22Rv1 (cell line): ENCODE measurements around the gene MTM1.
A peak's percentile ranks its signal among the peaks of the same experiment; 100 is the strongest.

Source experiments
- H3K27ac ChIP-seq: fragments of 450-650 bp; 2 replicates; pipeline ENCODE4 v1.5.1; 2017
- CTCF ChIP-seq: fragments of 450-650 bp; IDR thresholded peaks from 2 replicates; pipeline ENCODE4 v1.5.1; 2017; ENCODE audit warnings: mild to moderate bottlenecking
- ZFX ChIP-seq: fragments of 450-650 bp; IDR thresholded peaks from 2 replicates; pipeline ENCODE4 v1.6.1; 2017; ENCODE audit warnings: antibody characterized with exemption, borderline replicate concordance

Gene MTM1

GRCh38 chrX:150643271-150643670 is 74.8 kb downstream of the MTM1 start:
- peak; percentile 14; the same call in 1 of the 2 replicates for TF ChIP-seq CTCF
- no peak for TF ChIP-seq ZFX
- H3K27ac ChIP-seq: no peak overlapping the region

- TF ChIP-seq CTCF (no peak), ZFX (no peak)
- no peak overlapping the region for H3K27ac ChIP-seq
Measured at GRCh38 chrX:150643958-150644357, 75.5 kb downstream of the MTM1 start.

DNA sequence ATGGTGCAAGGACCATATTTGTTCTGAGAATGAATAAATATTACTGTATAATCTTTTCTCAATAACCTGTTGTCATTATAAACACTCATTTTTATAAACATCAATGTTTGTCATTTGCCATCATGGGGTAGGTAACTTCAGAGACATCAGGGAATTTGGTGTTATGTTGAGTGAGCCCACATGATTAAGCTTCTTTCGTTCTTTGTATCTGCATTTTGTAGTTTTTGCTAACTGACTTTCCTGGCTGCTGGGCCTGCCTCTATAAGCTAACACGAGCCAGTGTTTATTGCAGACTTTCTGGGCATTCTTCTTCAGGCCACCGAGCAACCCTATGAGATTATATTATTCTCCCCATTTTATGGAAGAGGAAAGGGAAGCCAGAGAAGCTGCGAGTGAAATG is 76.0 kb downstream of the MTM1 start:
- H3K27ac ChIP-seq: no peak overlapping the region
- no peak for TF ChIP-seq ZFX
- no peak for TF ChIP-seq CTCF

- TF ChIP-seq CTCF (no peak), ZFX (no peak)
- H3K27ac ChIP-seq: no peak overlapping the region
Measured at GRCh38 chrX:150647331-150647730, 78.9 kb downstream of the MTM1 start.

- H3K27ac ChIP-seq: no peak overlapping the region
- TF ChIP-seq CTCF: no peak
- TF ChIP-seq ZFX: no peak
Measured at GRCh38 chrX:150648296-150648940, 80.0 kb downstream of the MTM1 start.

DNA sequence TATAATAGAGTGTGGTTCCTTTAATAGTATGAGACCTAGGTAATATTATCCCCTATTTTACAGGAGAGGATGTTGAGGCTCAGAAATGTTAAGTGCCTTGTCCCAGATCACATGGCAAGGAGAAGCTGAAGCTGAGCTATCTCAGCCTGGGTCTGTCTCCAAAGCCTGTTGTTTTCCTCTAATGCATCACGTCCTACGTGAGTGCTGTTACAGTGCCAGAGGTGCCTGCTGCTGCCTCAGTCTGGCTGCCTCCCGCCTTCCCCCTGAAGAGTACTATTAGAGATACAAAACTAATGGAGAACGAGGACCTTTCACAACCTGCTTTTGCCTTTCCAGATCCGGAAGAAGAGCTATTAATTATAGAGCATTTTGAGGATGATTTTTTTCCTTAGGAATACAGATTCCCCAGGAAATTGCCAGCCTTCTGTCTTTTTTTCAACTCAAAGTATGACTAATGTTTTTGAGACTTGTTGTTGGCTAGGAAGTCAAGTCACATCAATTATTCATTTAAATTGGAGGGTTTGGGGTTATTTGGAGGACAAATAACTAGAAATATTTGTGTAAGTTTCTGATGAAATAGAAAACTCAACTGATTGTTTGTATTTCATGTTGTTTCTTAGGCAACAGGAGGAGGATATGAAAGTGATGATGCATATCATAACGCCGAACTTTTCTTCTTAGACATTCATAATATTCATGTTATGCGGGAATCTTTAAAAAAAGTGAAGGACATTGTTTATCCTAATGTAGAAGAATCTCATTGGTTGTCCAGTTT is 80.9 kb downstream of the MTM1 start:
- H3K27ac ChIP-seq: no peak overlapping the region

More for the DNA sequence above, 80.9 kb downstream of the MTM1 start:
- TF ChIP-seq ZFX (no peak), CTCF (no peak)
